ENCODE data around the gene HARS1.
A peak's percentile ranks its signal among the peaks of the same experiment; 100 is the strongest.
"Not testable (repeated sequence)": the region's sequence is repeated elsewhere in the genome, so short reads cannot be mapped to it uniquely, and the experiment has no call there.

The HARS1 gene

DNA sequence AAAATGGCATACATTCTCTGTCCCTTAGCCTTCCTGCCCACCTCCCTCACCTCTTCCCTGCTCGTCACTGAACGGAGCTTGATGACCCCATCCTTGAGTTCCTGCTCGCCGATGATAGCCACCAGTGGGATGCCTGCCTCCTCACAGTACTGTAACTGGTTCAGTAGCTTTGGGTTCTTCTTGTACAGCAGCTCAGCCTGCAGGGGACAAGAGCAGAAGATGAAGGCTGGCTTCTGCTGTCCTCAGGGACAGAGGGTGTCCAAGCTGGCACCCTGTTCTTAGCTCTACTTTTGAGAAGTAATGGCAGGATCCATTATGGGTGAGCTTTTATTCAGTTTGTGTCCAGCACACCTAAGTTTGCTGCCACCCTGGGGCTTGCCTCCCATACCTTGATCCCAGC is 16.5 kb downstream of the HARS1 start:
- no peak for FAIRE-seq

DNA sequence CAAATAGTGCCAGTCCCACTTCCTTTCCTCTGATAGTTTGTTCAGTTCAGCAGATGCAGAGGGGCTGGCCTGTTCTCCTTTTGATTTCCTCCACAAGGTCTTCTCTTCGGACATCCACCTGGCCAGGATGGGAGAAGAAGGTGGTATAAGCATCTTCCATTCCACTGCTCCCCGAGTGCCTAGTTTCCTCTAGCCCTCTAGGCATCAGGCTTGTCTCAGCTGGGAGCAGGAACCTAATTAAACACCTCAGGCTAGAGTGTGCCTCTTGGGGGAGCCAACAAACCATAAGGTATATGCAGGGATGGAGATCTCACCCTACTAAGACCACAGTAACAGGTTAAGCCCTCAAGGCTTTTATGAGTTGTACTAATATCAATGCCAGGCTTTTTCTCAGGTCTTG is 17.0 kb downstream of the HARS1 start:
- no peak for FAIRE-seq

DNA sequence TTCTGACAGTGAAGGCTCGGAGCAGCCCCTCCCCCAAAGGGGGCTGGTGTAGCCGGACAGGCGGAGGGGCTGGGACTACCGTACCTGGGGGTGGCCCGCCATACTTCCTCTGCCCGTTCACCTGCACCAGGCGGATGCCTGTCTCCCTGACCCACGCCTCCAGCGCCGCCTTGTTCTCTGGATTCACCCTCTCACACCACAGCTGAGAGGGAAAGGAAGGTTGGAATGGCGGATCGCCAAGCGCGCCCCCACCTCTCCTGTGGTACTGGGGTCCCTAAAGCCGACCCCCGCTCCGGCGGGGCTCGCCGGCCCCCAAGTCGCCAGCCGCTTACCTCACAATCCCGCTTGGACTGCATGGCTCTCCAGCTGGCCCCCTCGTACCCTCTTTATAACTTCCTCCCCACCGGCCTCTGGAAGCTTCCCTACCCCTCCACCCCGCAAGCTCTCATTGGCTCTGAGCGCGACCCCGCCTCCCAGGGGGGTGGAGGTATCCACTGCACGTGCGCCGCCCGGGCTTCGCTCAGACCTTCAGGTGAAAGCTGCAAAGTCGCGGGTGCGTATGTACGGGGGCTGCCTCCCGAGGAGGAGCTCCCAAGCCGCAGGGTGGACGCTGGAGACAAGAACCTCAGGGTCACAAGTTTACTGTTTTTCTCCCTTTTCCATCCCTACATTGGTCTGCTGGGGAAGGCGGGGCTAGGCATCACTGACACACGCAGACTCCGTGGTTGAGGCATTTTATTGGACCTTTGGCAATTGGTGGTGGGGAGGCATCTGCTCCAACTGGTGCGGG is 17.8 kb downstream of the HARS1 start, which contains the start of gene DND1:
Gene DND1 (minus strand): TSS at position 390 of the 790 bp plus-strand sequence. CDS start 34 bp downstream, at position 356.
- no peak for FAIRE-seq

DNA sequence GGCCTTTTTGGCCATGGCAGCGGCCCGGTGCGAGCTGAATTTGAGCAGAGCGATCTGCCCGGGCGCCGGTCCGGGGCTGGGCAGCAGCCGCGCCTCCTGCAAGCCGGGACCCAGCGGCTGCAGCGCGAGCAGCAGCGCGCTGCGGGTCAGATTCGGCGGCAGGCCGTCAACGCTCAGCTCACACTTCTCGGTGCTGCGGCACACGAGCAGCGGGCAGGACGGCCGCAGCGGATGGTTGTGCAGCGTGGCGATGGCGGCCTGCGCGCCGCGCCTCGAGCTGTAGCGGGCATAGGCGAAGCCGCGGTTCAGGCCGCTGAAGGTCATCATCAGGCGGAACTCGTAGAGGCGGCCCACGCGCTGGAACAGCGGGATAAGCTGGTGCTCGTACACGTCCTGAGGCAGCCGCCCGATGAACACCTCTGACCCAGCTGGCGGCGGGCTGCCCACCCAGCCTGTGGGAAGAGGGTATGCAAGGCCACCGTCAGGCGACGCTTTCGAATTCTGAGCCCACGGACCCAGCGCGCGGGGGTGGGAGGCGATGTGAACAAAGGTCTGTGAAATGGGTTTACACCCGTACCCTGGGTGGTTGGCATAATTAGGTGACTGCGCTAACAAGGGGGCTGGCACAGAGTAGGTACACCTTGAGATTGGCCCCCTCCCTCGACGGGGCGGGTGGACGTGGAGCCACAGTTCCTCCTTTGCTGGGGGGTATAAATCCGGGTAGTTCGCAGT is 18.5 kb downstream of the HARS1 start:
- no peak for FAIRE-seq

DNA sequence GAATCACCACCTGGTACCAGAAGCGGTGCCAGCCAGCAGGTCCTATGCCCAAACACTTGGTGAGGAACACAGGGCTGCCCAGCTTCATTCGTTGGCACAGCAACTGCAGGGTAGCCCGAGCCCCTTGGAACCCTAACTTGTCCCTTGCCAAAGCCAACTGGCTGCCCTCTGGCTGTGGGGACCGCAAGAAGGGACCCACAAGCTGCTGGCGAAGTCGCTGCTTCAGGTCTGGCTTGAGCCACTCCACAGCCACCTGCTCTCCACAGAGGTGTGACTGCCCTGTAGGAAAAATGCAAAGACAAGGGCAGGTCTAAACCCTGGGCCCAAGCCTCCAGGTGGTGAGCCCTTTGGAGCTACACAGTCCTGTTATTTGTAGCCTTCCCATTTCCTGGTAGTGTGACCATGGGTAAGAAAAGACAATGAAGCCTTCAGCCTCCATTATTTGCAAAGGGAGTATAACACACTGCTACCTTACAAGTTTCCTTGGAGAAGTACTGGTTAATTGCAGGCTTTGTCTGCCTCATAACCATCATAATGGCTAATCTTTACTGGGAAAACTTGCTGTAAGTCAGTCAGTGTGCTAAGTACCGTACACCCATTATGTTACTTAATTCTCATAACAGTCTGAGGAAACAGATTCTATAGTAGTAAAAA is 19.6 kb downstream of the HARS1 start:
- FAIRE-seq, result no peak

DNA sequence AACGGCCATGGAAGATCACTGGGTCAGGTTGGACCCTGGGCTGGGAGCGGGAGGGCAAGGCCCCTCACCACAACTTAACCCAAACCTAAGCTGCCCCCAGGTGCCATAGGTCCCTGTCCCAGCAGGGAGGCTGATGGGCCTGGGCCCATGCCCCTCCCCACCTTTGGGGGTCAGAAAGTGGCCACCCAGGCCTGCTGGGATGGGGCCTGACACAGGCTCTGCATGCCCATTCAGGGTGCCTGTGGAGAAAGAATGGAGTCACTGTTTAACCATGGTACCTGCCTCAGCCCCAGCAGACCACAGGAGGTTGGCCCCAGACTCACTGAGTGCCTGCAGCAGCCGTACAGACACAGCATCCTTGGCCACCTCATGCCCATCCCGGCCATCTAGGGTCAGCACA is 20.1 kb downstream of the HARS1 start:
- not testable (repeated sequence) for FAIRE-seq

DNA sequence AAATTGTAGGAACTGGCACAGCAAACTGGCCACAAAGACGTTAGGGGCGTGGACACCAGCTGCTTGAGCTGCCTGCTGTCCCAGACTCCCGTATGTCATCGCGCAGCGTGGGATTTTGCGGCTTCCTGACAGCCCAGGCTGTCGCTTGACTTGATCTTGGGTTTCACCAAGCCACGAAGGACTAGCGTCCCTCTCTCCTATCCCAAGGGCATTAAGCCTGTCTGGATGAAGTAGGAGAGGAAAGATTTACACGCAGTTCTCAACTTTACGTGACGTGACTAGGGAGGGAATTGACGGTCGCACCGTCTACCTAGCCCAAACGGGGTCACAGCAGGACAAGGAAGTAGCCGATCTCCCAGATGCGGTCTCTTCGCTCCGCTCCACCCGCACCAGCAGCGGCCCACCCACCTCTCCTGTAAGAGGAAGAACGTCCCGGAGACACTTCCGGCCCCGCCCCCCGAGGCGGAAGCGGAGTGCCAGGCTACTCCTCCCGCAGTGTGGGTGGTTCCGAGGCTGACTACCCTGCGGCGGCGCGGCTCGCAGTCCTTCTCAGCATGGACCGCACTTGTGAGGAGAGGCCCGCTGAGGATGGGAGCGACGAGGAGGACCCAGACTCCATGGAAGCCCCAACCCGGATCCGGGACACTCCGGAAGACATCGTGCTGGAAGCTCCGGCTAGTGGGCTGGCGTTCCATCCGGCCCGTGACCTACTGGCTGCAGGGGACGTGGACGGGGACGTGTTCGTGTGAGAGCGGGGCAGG is 26.6 kb downstream of the HARS1 start, which contains the start of gene WDR55:
Gene WDR55 (plus strand): TSS at position 546 of the 761 bp plus-strand sequence. CDS start 9 bp downstream, at position 555.
- FAIRE-seq, result peak; percentile 60

DNA sequence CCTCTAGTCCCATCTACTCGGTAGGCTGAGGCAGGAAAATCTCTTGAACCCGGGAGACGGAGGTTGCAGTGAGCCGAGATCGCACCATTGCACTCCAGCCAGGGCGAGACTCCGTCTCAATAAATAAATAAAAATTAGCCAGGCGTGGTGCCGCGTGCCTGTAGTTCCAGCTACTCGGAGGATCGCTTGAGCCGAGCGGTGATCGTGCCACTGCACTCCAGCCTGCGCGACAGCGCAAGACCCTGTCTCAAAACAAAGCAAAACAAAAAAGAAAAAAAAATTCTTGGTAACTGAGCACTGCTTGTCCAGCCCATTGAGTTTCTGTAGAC is 27.2 kb downstream of the HARS1 start:
- no peak for FAIRE-seq

DNA sequence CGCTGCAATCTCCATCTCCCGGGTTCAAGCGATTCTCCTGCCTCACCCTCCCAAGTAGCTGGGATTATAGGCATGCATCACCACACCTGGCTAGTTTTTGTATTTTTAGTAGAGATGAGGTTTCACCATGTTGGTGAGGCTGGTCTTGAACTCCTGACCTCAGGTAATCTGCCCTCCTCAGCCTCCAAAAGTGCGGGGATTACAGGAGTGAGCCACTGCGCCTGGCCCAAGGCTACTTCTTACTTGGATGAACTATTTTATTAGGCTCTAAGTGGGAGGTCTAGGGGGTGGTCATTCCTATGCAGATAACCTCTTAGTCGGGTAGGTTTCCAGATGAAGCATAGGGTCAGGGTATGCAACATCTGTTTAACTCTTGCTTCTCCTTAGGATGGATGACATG is 30.8 kb downstream of the HARS1 start:
- FAIRE-seq, result not testable (repeated sequence)

DNA sequence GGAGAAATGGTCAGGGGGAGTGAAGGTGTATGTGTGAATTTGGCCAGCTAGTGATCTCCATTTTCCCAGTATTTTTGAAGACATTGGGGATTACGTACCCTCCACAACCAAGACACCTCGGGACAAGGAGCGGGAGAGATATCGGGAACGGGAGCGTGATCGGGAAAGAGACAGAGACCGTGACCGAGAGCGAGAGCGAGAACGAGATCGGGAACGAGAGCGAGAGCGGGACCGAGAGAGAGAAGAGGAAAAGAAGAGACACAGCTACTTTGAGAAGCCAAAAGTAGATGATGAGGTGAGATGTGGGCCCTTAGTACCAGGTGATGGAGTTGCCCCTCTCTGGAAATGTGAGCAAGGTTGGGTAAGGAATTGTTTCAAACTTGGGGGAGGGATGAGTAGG is 32.3 kb downstream of the HARS1 start:
- FAIRE-seq, result no peak

DNA sequence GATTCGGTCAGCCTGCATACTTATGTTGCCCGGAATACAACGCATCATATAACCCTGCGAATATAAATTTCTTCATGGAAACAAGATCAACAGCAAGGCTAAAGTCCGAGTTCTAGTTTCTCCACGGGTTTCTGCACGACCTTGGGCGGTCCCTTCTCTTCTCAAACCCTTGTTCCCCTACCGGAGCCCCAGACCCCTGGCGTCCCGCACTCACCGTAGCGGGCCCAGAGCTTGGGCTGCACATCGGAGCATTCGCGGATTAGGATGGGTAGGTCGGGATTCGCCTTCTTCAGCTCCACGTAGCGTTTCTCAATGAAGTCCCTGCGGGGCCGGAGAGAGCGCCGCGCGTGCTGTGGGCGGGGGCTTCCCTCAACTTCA is 44.1 kb downstream of the HARS1 start:
- no peak for FAIRE-seq

DNA sequence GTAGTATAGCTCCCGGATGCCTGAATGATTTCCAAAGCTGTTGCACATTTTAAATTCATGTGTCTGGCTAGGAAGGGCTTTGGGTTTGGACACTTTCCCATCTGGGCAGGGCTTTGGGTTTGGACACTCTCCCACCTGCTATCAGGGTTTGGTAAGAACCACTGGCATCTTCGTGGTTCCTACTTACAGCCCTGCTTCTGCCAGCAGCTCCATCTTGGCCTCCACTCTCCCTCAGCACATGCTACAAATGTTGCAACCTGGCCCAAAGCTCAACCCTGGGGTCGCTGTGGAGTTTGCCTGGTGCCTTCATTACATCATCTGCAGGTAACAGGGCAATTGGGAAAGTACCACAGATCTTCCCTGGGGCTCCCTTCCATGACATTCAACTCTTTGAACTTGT is 48.5 kb downstream of the HARS1 start:
- FAIRE-seq, result no peak

DNA sequence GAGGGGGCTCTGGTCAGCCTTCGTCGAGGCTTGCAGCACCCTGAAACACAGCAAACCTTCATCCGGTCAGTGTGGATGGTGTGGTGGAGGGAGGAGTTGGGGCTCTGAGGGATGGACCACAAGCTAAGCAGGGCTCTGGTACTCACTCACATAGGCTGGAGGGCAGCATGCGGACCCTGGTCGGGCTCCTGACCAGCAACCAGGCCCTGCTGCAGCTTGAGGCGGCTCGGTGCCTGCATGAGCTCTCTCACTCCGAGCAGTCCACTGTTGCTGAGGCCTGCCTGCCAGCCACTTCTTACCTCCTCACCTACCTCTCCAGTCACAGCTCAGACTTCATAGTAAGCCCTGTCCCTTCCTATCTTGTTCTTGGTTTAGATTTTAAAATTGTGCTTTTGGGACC is 49.5 kb downstream of the HARS1 start:
- FAIRE-seq, result no peak

DNA sequence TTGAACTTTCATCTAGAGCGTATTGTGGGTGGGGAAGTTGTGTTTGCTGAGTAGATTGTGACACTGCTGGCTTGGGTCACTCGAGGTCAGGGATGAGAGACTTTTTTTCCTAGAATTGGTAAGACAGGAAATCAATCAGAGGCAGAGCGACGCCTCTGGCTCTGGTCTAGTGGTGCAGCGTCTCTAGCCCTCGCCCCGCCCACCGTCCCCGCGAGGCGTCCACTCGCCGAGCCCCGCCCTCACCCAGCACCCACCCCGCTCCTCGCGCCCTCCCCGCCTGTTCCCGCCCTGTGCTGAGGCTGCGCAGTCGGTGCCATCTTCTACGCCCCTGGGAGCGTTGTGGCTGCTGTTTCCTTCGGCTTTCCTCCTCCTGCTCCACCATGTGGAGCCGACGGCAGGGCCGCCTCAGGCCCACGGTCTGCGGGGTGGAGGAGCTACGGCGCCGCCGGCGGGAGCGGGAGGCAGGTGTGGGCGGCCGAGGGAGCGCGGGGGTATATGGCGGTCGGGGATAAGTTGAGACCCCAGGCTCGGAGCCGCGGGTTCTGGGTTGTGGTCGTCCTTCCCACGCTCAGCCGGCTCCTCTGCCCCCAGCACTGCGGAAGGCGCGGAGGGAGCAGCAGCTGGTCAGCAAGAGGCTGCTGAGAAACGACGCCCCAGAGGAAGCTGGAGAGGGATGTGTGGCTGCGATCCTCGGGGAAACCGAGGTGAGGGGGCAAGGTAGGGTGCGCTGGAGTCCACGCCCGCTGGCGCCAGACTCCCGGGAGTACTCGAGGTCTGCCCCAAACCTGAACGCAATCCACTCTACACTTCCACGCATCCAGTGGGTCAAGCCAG is 51.8 kb downstream of the HARS1 start, which contains the start of gene TMCO6:
Gene TMCO6 (plus strand): TSS at position 304 of the 834 bp plus-strand sequence. CDS start 77 bp downstream, at position 381.
- FAIRE-seq, result no peak

DNA sequence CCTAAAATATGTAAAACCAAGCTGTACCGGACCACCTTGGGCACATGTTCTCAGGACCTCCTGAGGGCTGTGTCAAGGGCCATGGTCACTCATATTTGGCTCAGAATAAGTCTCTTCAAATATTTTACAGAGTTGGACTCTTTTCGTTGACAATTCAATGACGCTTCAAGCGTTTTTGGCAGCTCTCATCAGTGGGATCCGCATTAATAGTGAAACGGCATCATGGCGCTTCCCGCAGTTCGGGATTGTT is 52.3 kb downstream of the HARS1 start:
- FAIRE-seq, result not testable (repeated sequence)

DNA sequence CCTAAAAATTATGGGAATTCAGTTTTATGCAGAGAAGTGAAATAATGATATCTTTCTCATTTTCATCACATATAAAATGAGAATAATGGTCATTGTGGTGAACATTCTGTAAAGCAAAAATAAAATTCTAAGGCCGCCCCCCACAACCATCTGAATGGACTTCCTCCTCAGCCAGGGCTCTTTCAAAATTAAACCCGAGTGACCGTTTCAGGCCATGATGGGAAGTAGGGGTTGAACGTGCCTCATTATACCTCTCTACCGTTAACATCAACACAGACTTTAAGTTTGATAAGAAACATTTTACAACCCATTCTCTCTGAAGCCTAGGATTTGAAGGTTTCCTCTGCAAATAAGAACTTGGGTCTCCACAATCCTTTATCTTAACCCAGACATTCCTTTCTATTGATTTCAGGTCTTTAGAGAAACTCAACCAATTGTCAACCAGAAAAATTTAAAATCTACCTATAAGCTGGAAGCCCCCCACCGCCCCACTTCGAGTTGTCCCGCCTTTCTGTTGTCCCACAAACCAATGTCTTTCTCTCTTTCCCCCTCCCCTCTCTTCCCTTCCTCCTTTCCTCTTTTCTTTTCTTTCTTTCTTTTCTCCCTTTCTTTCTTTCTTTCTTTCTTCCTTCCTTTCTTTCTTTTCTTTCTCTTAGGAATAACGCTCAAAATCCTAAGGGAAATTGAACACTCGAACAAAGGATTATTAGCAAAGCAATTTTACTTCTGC is 53.6 kb downstream of the HARS1 start:
- FAIRE-seq, result no peak

DNA sequence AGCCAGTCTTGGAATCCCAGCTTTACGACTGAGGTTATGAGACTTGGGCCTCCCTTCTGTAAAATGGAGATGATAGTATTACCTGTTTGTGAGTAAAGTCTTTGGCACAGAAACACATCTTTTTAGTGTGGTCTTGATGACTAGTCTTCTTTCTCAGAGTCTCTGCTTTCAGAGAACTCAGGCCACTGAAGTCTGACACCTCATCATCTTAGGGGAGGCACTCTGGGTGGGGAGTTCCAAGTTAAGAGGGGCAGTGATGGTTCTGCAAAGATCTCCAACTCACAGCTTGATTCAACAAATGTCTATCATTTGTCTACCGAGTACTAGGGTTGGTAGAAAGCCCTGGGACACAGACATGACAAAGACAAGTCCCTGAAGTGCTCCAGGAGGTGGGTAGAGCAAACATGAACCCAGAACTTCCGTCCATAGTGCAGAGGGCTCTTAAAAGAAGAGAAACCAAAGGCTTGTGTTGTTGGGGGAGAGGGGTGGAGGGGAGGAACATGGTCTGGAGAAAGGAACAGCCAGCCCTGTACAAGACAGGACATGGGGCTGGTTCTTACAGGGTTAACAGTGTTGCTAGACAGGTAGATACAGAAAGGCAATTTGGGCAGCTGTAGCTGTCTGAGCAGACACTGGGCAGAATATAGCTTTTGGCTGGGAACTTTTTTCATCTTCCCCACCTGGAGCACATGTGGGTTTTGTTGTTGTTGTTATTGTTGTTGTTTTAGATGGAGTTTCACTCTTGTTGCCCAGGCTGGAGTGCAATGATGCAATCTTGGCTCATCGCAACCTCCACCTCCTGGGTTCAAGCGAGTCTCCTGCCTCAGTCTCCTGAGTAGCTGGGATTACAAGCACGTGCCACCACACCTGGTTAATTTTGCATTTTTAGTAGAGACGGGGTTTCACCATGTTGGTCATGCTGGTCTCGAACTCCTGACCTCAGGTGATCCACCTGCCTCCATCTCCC is 55.6 kb downstream of the HARS1 start:
- FAIRE-seq, result no peak

DNA sequence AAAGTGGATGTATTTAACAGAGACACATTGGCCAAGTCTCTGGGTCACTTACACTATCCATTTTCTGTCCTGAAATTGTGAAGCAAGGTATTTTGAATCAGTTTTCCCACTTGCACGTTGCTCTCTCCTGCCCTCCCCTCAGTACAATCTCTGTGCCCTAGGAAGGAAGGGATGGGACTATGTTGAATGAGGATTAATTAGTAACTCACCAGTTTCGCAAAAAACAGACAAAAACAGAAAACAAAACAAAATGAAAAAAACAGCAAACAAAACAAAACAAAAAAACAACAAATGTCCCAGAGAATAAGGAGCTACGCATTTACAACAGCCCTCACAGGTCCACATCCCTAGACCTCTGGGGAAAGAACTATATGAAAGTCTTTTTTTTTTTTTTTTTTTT is 57.1 kb downstream of the HARS1 start:
- FAIRE-seq, result no peak

DNA sequence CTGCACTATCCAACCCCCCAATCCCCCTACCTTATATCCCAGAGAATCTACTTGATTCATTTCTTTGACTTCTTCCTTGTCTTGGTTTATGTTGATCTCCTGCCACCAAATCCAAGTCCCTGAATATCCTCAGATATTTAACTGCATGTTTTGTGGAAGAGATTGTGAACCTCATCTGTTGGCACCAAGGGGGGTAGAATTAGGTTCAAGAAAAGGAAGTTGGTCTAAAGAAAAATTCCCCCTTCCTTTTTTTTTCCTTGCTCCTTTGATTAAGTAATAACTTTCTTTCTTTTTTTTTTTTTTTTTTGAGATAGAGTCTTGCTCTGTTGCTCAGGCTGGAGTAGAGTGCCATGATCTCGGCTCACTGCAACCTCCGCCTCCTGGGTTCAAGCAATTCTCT is 57.7 kb downstream of the HARS1 start:
- FAIRE-seq, result no peak

DNA sequence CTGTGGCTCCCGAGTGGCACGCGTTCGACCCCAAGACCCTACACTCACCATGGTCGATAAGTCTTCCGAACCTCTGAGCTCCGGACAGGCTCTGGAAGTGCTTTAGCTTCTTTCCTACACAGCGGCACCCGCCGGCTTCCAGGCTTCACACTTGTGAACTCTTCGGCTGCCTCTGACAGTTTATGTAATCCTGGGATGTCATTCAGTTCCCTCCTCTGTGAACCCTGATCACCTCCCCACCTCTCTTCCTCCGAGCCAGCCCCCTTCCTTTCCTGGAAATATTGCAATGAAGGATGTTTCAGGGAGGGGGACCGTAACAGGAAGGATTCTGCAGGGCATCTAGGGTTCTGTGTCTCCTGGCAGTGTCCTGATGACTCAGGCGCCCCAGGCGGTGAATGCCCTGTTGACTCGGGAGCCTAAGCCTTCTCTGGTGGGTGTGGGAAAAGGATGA is 58.1 kb downstream of the HARS1 start, which contains the start of gene CD14:
Gene CD14 (minus strand): TSS at position 155 of the 451 bp plus-strand sequence. CDS start 104 bp downstream, at position 51.
- FAIRE-seq, result no peak
